H1 (cell line): Measurements from ENCODE around the gene SEL1L2. TPM values are rescaled to one million over a fixed set of nuclear protein-coding genes. Genes with fewer than 3 reads are reported as not detected.

Experiments
- CTCF ChIA-PET: fragments of 300-600 bp; sonication (Branson Sonifier 250); formaldehyde crosslinking; loops from one replicate; lab custom pipeline; 2021; ENCODE audit not compliant: partially characterized antibody; lab: Charles Lee
- POLR2A ChIA-PET: fragments of 300-600 bp; sonication (Branson Sonifier 250); formaldehyde crosslinking; loops from one replicate; lab custom pipeline; 2021; ENCODE audit warnings: inconsistent platforms; ENCODE audit not compliant: partially characterized antibody; lab: Charles Lee
- DNase-seq, 2 experiments: peaks; one replicate each; pipeline versions ENCODE4 v3.0.0 to v3.0.0-alpha.2; 2010 to 2022; ENCODE audit warnings: low spot score in 2 of 2, low read depth in 1 of 2, mixed read lengths in 1 of 2
- FAIRE-seq: peaks from 2 replicates; lab custom pipeline; 2011; peaks lifted over from hg19 to GRCh38; lab: Jason Lieb, UNC
- H2AFZ ChIP-seq: 2 replicates; pipeline ENCODE4 v1.8.1; 2012; ENCODE audit warnings: low read length, inconsistent platforms
- H2AK5ac ChIP-seq: 2 replicates; pipeline ENCODE4 v1.6.1; 2013; ENCODE audit warnings: low read depth, low read length
- H2BK120ac ChIP-seq: replicated peaks from 2 replicates; pipeline ENCODE3; 2013; ENCODE audit warnings: low read depth, low read length, inconsistent platforms
- H2BK12ac ChIP-seq: 2 replicates; pipeline ENCODE4 v1.6.1; 2013; ENCODE audit warnings: low read depth, low read length
- H2BK15ac ChIP-seq: 2 replicates; pipeline ENCODE4 v1.6.1; 2013; ENCODE audit warnings: low read length
- H2BK20ac ChIP-seq: 2 replicates; pipeline ENCODE4 v1.6.1; 2013; ENCODE audit warnings: low read length
- H2BK5ac ChIP-seq: 2 replicates; pipeline ENCODE4 v1.6.1; 2013; ENCODE audit warnings: low read depth, low read length
- H3K14ac ChIP-seq: 2 replicates; pipeline ENCODE4 v1.6.1; 2013; ENCODE audit warnings: inconsistent platforms; ENCODE audit not compliant: insufficient read length
- H3K18ac ChIP-seq: 2 replicates; pipeline ENCODE4 v1.6.1; 2013; ENCODE audit warnings: low read length; ENCODE audit errors: extremely low read depth
- H3K23ac ChIP-seq: 2 replicates; pipeline ENCODE4 v1.6.1; 2013; ENCODE audit warnings: inconsistent platforms; ENCODE audit not compliant: insufficient read length
- H3K23me2 ChIP-seq: 2 replicates; pipeline ENCODE4 v1.6.1; 2013; ENCODE audit warnings: low read depth, low read length
- H3K27ac ChIP-seq: 2 replicates; pipeline ENCODE4 v1.6.1; 2011; ENCODE audit warnings: low read depth, low read length, inconsistent platforms
- H3K27me3 ChIP-seq, 4 experiments: replicated peaks in 1 of 4; 1 replicate in 1 of 4; 2 replicates in 3 of 4; pipeline versions ENCODE4 v1.6.1 to v1.8.1; 2011 to 2013; ENCODE audit warnings: low read length in 3 of 4, mild to moderate bottlenecking in 3 of 4, inconsistent platforms in 2 of 4, mixed read lengths in 2 of 4, moderate library complexity in 1 of 4; ENCODE audit not compliant: control insufficient read depth in 3 of 4, insufficient read depth in 3 of 4; ENCODE audit errors: extremely low read depth in 1 of 4
- H3K36me3 ChIP-seq, 4 experiments: 2 replicates each; pipeline versions ENCODE4 v1.6.1 to v1.8.1; 2011 to 2013; ENCODE audit warnings: mild to moderate bottlenecking in 4 of 4, low read length in 3 of 4, moderate library complexity in 2 of 4, control low read depth in 1 of 4, inconsistent platforms in 1 of 4; ENCODE audit not compliant: insufficient read depth in 4 of 4, control insufficient read depth in 2 of 4
- H3K4ac ChIP-seq: replicated peaks from 2 replicates; pipeline ENCODE3; 2013; ENCODE audit warnings: low read length, low read depth, mixed read lengths, inconsistent platforms; ENCODE audit not compliant: insufficient read length
- H3K4me1 ChIP-seq, 4 experiments: replicated peaks in 1 of 4; 1 replicate in 1 of 4; 2 replicates in 3 of 4; pipeline versions ENCODE4 v1.6.1 to v1.8.1; 2011 to 2013; ENCODE audit warnings: low read length in 3 of 4, inconsistent platforms in 2 of 4, mixed read lengths in 1 of 4; ENCODE audit not compliant: insufficient read depth in 4 of 4, control insufficient read depth in 3 of 4
- H3K4me2 ChIP-seq, 2 experiments: 2 replicates each; pipeline versions ENCODE4 v1.6.1 to v1.8.1; 2011 to 2013; ENCODE audit warnings: low read depth in 2 of 2, low read length in 2 of 2, control low read depth in 1 of 2, inconsistent platforms in 1 of 2, mild to moderate bottlenecking in 1 of 2; ENCODE audit not compliant: insufficient read depth in 1 of 2
- H3K4me3 ChIP-seq, 4 experiments: fragments of 200-600, 300-600 bp in 1 of 4; sonication (generic), shearing (Covaris generic), sonication (Bioruptor Twin) in 1 of 4; 2 replicates each; pipeline versions ENCODE4 v1.5.1 to v1.8.1; 2011 to 2016; ENCODE audit warnings: low read length in 4 of 4, low read depth in 3 of 4, control low read depth in 2 of 4, inconsistent platforms in 2 of 4, mild to moderate bottlenecking in 2 of 4, mixed read lengths in 1 of 4, moderate library complexity in 1 of 4; ENCODE audit not compliant: insufficient read depth in 2 of 4; ENCODE audit errors: extremely low read depth in 1 of 4
- H3K56ac ChIP-seq: replicated peaks from 2 replicates; pipeline ENCODE3; 2013; ENCODE audit warnings: low read depth, mild to moderate bottlenecking, mixed read lengths, low read length, inconsistent platforms; ENCODE audit not compliant: insufficient read length
- H3K79me1 ChIP-seq: 2 replicates; pipeline ENCODE4 v1.6.1; 2013; ENCODE audit warnings: low read depth, low read length, control low read depth
- H3K79me2 ChIP-seq, 2 experiments: 2 replicates each; pipeline versions ENCODE4 v1.6.1 to v1.8.1; 2012 to 2013; ENCODE audit warnings: low read length in 2 of 2, mild to moderate bottlenecking in 2 of 2, inconsistent platforms in 1 of 2; ENCODE audit not compliant: insufficient read depth in 2 of 2, control insufficient read depth in 1 of 2
- H3K9ac ChIP-seq, 4 experiments: replicated peaks in 1 of 4; 1 replicate in 1 of 4; 2 replicates in 3 of 4; pipeline versions ENCODE4 v1.6.1 to v1.8.1; 2011 to 2013; ENCODE audit warnings: low read depth in 3 of 4, low read length in 3 of 4, control low read depth in 2 of 4, mild to moderate bottlenecking in 2 of 4, moderate library complexity in 2 of 4, inconsistent platforms in 1 of 4; ENCODE audit errors: extremely low read depth in 1 of 4
- H3K9me3 ChIP-seq, 2 experiments: 2 replicates each; pipeline versions ENCODE4 v1.6.1 to v1.8.1; 2012 to 2013; ENCODE audit warnings: mild to moderate bottlenecking in 2 of 2, moderate library complexity in 2 of 2, control low read depth in 1 of 2, inconsistent platforms in 1 of 2, low read depth in 1 of 2, low read length in 1 of 2, mixed read lengths in 1 of 2; ENCODE audit not compliant: insufficient read depth in 2 of 2
- H4K20me1 ChIP-seq, 2 experiments: replicated peaks in 1 of 2; 2 replicates each; pipeline versions ENCODE3 to v1.8.1; 2011 to 2013; ENCODE audit warnings: inconsistent platforms in 2 of 2, low read length in 2 of 2, mild to moderate bottlenecking in 1 of 2; ENCODE audit not compliant: insufficient read depth in 2 of 2, control insufficient read depth in 1 of 2
- H4K5ac ChIP-seq: 2 replicates; pipeline ENCODE4 v1.6.1; 2013; ENCODE audit warnings: low read length, low read depth, mixed read lengths, inconsistent platforms; ENCODE audit not compliant: insufficient read length
- H4K8ac ChIP-seq: 2 replicates; pipeline ENCODE4 v1.8.0; 2013; ENCODE audit warnings: mild to moderate bottlenecking, moderate library complexity, low read length, inconsistent platforms; ENCODE audit not compliant: insufficient read depth; ENCODE audit errors: extremely low read depth
- H4K91ac ChIP-seq: replicated peaks from 2 replicates; pipeline ENCODE3; 2013; ENCODE audit warnings: low read length, mixed read lengths, inconsistent platforms; ENCODE audit not compliant: insufficient read length
- E2F6 ChIP-seq: IDR thresholded peaks from 2 replicates; pipeline ENCODE4 v1.6.1; 2012; ENCODE audit warnings: inconsistent platforms
- MAFK ChIP-seq: IDR thresholded peaks from 2 replicates; pipeline ENCODE4 v1.6.1; 2012; ENCODE audit warnings: low read depth, mild to moderate bottlenecking, improper control_type of control experiment, low read length
- TCF12 ChIP-seq: IDR thresholded peaks from 2 replicates; pipeline ENCODE4 v1.6.1; 2011; ENCODE audit warnings: low read depth, mild to moderate bottlenecking, low read length
- WGBS, 2 experiments: shearing (Covaris generic) in 1 of 2; methylation state at CpG; one replicate each; pipeline versions ENCODE4 v1.1.6 to v1.1.7; 2013 to 2015; ENCODE audit warnings: low lambda C conversion rate in 2 of 2, mixed read lengths in 2 of 2, inconsistent platforms in 1 of 2, low coverage in 1 of 2, missing lambda C conversion rate in 1 of 2; ENCODE audit not compliant: insufficient replicate concordance in 2 of 2, insufficient coverage in 1 of 2, insufficient read length in 1 of 2; ENCODE audit errors: extremely low coverage in 1 of 2, missing lambda C conversion rate in 1 of 2; 5-methylcytosine and 5-hydroxymethylcytosine counted together
- polyA plus RNA-seq, 7 experiments: library from polyadenylated mRNA; depleted of rRNA in 3 of 7; stranded (reverse) in 5 of 7; unstranded in 2 of 7; fragments of >200 nt in 5 of 7; fragments of 200-250 nt in 2 of 7; gene quantifications; 1 replicate in 5 of 7; 2 replicates in 1 of 7; 4 replicates in 1 of 7; pipeline versions ENCODE4 v1.2.1 to v1.2.3, GENCODE V29; 2011 to 2013; ENCODE audit warnings: missing spikeins in 2 of 7, mixed read lengths in 2 of 7
- total RNA-seq: library from RNA; stranded (reverse); fragmentation: NEBNext Ultra II Directional; extraction: Animal tissue kit (Norgen Biotek cat#: 25700); gene quantifications from 2 replicates; pipeline ENCODE4 v1.2.1, GENCODE V29; 2021

The SEL1L2 gene
- total and polyA plus RNA-seq, 2 of the 8 experiments (the other 6 are each of a cell fraction or from before 2014, with no cell fraction given) = not detected

GRCh38 chr20:13857304-13857703 is 133.1 kb downstream of the SEL1L2 start:
- H3K4me2 ChIP-seq = no peak overlapping the region
- H3K27me3 ChIP-seq = no peaks in the 10 kb centered on the region
- FAIRE-seq (no peak), DNase-seq (no peak)
- H3K36me3 ChIP-seq = no peaks in the 10 kb centered on the region
- no peaks in the 10 kb centered on the region for H3K9me3 ChIP-seq
- no peaks in the 10 kb centered on the region for H3K79me2 ChIP-seq
- no peak overlapping the region for H3K18ac ChIP-seq
- H4K8ac ChIP-seq = no peak overlapping the region
- WGBS, 2 experiments = 81% methylated on average over 3 of the region's 3 CpGs; no CpG with 5 or more reads in 1 of the 2 experiments
- TF ChIP-seq MAFK = no peak
- no peak for TF ChIP-seq TCF12
- no peak for TF ChIP-seq E2F6
- H3K23me2 ChIP-seq = no peaks in the 10 kb centered on the region
- H2AFZ ChIP-seq = no peak overlapping the region
- no peak overlapping the region for H3K23ac ChIP-seq
- no peak overlapping the region for H2BK15ac ChIP-seq
- H2BK12ac ChIP-seq = no peak overlapping the region
- no peak overlapping the region for H3K9ac ChIP-seq
- H3K27ac ChIP-seq = no peak overlapping the region
- POLR2A ChIA-PET = interaction anchor here (0.7 kb wide), 1 partner anchor 72 kb away, joined by 3 read pairs; the partner anchor contains the start of genes ESF1 and NDUFAF5
- H2BK120ac ChIP-seq = no peak overlapping the region
- no peak overlapping the region for H2AK5ac ChIP-seq
- H2BK20ac ChIP-seq = no peak overlapping the region
- no peak overlapping the region for H3K56ac ChIP-seq
- no peaks in the 10 kb centered on the region for H3K4me1 ChIP-seq
- no peak overlapping the region for H3K4me3 ChIP-seq
- H4K91ac ChIP-seq = no peak overlapping the region
- no peak overlapping the region for H3K14ac ChIP-seq
- no peak overlapping the region for H3K4ac ChIP-seq
- no peaks in the 10 kb centered on the region for H4K20me1 ChIP-seq
- no peak overlapping the region for H2BK5ac ChIP-seq
- no peak overlapping the region for H4K5ac ChIP-seq
- CTCF ChIA-PET = interaction anchor here (0.7 to 1.6 kb wide), 5 partner anchors 8 to 96 kb away, joined by 3 to 7 read pairs (median 3); no protein-coding TSS in a partner anchor
- no peaks in the 10 kb centered on the region for H3K79me1 ChIP-seq
